HL-60 (cell line): ENCODE data around the gene MEF2C.

ENCODE experiments used
- CTCF ChIP-seq: IDR thresholded peaks from one replicate; pipeline ENCODE4 v1.5.1; 2011; ENCODE audit warnings: low read length, control low read depth, inconsistent platforms; ENCODE audit not compliant: insufficient read depth
- GABPA ChIP-seq: IDR thresholded peaks from 2 replicates; pipeline ENCODE4 v1.6.1; 2012; ENCODE audit warnings: low read depth
- POLR2AphosphoS5 ChIP-seq: IDR thresholded peaks from 2 replicates; pipeline ENCODE4 v1.6.1; 2012; ENCODE audit warnings: low read depth
- REST ChIP-seq: IDR thresholded peaks from 2 replicates; pipeline ENCODE4 v1.6.1; 2012; ENCODE audit warnings: low read depth; ENCODE audit not compliant: insufficient replicate concordance

- no peak for TF ChIP-seq CTCF
- no peak for TF ChIP-seq POLR2AphosphoS5
- TF ChIP-seq REST = no peak
- TF ChIP-seq GABPA = no peak
Measured at GRCh38 chr5:88677376-88677895, 205.5 kb downstream of the MEF2C start.
